Osteocyte (in vitro differentiated cells): ENCODE measurements around the gene ATP13A1. TPM values are rescaled to one million over a fixed set of nuclear protein-coding genes. Genes with fewer than 3 reads are reported as not detected.

Source experiments
- DNase-seq: peaks from one replicate; pipeline ENCODE4 v3.0.0; 2021; ENCODE audit warnings: mixed read lengths; ENCODE audit not compliant: unreplicated experiment; ENCODE audit errors: extremely low spot score
- H3K27ac Mint-ChIP-seq: one replicate; pipeline ENCODE4 v1.8.0; 2021; ENCODE audit warnings: mild to moderate bottlenecking, mixed read lengths; ENCODE audit not compliant: unreplicated experiment
- H3K27me3 Mint-ChIP-seq: one replicate; pipeline ENCODE4 v1.8.0; 2021; ENCODE audit warnings: mixed read lengths; ENCODE audit not compliant: unreplicated experiment
- H3K36me3 Mint-ChIP-seq: one replicate; pipeline ENCODE4 v1.8.0; 2021; ENCODE audit warnings: mixed read lengths; ENCODE audit not compliant: unreplicated experiment
- H3K4me1 Mint-ChIP-seq: one replicate; pipeline ENCODE4 v1.8.0; 2021; ENCODE audit warnings: mixed read lengths; ENCODE audit not compliant: unreplicated experiment
- H3K4me3 Mint-ChIP-seq: one replicate; pipeline ENCODE4 v1.8.0; 2021; ENCODE audit warnings: mild to moderate bottlenecking, moderate library complexity, mixed read lengths; ENCODE audit not compliant: unreplicated experiment
- H3K9me3 Mint-ChIP-seq: one replicate; pipeline ENCODE4 v1.8.0; 2021; ENCODE audit warnings: mixed read lengths; ENCODE audit not compliant: unreplicated experiment
- total RNA-seq: library from RNA; stranded (reverse); gene quantifications from 2 replicates; pipeline ENCODE4 v1.2.1, GENCODE V29; 2021
- TF ChIP-seq, protein P1 (sequence below): fragments of 200-600 bp; sonication (generic); IDR thresholded peaks from 2 replicates; pipeline ENCODE4 v1.5.0; 2021; ENCODE audit warnings: antibody characterized with exemption, mild to moderate bottlenecking, moderate library complexity

ATP13A1 gene
- total RNA-seq, 1 donor from 2014 or later: 67.2 TPM

DNA sequence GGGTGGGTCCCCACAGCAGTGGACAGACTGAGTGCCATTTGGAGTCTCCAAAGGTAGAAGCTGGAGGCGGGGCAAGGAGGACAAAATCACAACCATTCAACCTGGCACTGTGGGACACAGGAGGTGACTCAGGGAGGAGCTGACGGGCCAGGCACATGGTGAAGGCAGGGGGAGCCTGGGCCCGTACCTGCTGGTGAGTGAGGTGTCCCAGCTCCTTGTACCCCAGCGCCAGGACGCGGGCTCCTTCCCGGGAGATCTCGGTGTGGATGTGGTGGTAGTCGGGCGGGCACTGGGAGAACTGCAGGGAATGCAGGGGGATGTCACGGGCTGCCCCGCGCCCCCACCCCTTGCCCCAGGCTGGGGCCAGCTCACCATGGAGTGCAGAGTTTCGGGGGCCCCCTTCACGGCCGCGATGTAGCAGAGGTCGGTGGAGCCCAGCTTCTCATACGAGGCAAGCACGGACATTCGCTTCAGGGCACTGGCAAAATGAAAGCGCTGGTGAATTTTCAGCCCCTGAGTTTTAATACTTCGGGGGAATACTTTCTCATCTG lies 9.8 kb downstream of the ATP13A1 start:
- no peaks in the 10 kb centered on the region for H3K27me3 Mint-ChIP-seq
- TF ChIP-seq, protein P1, sequence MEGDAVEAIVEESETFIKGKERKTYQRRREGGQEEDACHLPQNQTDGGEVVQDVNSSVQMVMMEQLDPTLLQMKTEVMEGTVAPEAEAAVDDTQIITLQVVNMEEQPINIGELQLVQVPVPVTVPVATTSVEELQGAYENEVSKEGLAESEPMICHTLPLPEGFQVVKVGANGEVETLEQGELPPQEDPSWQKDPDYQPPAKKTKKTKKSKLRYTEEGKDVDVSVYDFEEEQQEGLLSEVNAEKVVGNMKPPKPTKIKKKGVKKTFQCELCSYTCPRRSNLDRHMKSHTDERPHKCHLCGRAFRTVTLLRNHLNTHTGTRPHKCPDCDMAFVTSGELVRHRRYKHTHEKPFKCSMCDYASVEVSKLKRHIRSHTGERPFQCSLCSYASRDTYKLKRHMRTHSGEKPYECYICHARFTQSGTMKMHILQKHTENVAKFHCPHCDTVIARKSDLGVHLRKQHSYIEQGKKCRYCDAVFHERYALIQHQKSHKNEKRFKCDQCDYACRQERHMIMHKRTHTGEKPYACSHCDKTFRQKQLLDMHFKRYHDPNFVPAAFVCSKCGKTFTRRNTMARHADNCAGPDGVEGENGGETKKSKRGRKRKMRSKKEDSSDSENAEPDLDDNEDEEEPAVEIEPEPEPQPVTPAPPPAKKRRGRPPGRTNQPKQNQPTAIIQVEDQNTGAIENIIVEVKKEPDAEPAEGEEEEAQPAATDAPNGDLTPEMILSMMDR: no peak
- H3K36me3 Mint-ChIP-seq: peaks cover 46% of the 10 kb centered on the region
- DNase-seq: peak; percentile 81
- H3K27ac Mint-ChIP-seq: no peak overlapping the region
- no peaks in the 10 kb centered on the region for H3K4me1 Mint-ChIP-seq
- H3K9me3 Mint-ChIP-seq: no peaks in the 10 kb centered on the region
- no peak overlapping the region for H3K4me3 Mint-ChIP-seq

DNA sequence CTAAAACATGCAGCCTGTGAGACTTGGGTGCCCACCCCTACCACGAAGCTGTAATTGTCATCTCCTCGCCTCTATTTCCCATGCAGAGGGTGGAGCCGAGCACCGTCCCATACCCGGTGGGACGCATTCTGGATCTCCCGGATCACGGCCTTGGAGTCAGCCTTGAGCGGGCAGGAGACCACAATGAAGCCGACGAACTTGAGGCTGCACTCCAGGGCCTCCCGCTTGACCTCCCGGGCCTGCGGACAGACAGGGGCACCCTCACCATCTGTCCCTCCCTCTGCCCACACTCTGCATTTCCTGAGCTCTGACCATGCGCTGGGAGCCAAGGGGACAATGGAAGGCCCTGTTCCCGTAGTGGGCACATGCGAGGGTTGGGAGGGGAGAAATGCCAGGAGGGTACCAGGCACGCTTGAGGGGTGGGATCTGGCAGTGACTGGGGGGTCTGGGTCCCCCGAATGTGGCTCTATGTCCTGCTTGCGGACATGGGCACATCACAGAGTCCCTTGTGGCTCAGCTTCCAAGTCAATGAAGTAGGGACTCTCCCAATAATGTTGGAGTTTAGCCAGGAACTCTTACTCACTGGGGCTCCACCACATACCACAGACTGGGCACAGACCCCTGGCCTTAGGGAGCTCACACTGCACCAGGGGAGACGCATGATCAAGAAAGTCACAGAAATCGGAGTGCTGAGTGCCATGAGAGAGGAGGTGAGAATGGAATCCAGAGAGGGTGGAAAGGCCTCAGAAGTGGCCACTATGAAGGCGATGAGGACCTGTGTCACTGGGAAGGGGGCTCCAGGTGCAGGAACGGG lies 10.8 kb downstream of the ATP13A1 start:
- peaks cover 41% of the 10 kb centered on the region for H3K36me3 Mint-ChIP-seq
- H3K4me1 Mint-ChIP-seq: no peaks in the 10 kb centered on the region

DNA sequence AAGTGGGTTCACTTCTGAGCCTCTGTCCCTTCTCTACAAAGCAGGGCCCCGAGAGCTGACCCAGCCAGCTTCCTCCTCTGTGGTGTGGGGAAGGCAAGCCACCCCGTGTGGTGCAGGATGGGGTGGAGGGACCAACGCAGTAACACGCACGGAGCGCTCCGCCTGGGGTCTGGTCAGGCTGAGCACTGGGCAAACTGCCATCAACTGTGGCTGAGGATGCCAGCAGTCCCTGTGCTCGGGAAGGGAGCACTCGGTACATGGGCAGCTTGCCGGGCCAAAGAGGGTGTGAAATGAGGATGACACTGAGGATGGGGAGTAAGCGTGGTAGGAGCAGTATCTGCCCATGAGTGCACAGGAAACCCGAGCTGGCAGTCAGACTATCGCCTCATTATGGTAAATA lies 12.4 kb downstream of the ATP13A1 start:
- H3K9me3 Mint-ChIP-seq: no peaks in the 10 kb centered on the region
- H3K27me3 Mint-ChIP-seq: no peaks in the 10 kb centered on the region
- peaks cover 36% of the 10 kb centered on the region for H3K36me3 Mint-ChIP-seq
- TF ChIP-seq, protein P1: no peak
- no peak overlapping the region for H3K4me3 Mint-ChIP-seq
- H3K27ac Mint-ChIP-seq: no peak overlapping the region
- no peaks in the 10 kb centered on the region for H3K4me1 Mint-ChIP-seq
- DNase-seq: no peak

More for the DNA sequence above, 10.8 kb downstream of the ATP13A1 start:
- no peak overlapping the region for H3K27ac Mint-ChIP-seq
- TF ChIP-seq, protein P1: no peak
- no peaks in the 10 kb centered on the region for H3K27me3 Mint-ChIP-seq
- no peak overlapping the region for H3K4me3 Mint-ChIP-seq
- no peaks in the 10 kb centered on the region for H3K9me3 Mint-ChIP-seq
- DNase-seq: peak; percentile 76

DNA sequence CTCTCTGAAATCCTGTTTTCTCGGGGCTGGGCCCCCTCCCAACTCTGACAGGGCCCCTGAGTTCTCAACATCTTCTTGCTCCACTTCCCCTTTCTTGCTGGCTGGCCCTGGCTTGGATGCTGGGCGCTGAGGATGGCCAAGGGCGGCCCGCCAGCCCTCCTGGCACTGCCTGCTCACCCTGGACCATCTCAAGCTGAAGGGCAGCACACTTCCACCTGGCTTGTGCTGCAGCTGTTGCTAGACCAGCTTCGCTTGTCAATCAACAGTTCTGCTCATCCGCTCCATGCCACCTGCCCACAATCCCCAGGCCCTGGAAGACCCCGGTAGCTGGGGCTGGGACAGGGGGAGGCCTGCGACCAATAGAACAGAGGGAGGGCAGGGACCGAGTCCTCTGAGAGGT lies 13.1 kb downstream of the ATP13A1 start:
- TF ChIP-seq, protein P1: no peak
- Mint-ChIP-seq H3K27ac (no peak overlapping the region), H3K27me3 (no peaks in the 10 kb centered on the region), H3K4me1 (no peaks in the 10 kb centered on the region), H3K9me3 (no peaks in the 10 kb centered on the region), H3K36me3 (peaks cover 35% of the 10 kb centered on the region), H3K4me3 (no peak overlapping the region)
- DNase-seq: no peak

DNA sequence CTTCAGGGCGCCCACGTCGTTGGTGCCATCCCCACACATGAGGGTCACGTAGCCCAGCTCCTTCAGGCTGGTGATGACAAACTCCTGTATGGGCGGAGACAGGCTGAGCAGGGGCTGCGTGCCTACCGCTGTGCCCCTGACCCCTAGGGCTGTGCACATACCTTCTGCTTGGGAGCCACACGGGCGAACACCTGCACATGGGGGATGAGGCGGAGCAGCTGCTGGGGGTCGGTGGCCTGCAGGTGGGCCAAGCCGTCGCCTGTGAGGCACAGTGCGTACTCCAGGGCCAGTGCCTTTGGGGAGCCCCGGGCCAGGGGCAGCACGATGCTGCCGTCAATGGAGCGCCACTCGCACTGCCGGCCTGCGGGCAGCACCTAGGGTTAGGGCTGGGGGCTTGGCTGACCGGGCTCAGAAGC lies 13.9 kb downstream of the ATP13A1 start:
- Mint-ChIP-seq H3K9me3 (no peaks in the 10 kb centered on the region), H3K27ac (peak overlapping the region; percentile 32), H3K27me3 (no peaks in the 10 kb centered on the region), H3K4me3 (no peak overlapping the region), H3K4me1 (no peaks in the 10 kb centered on the region), H3K36me3 (peaks cover 29% of the 10 kb centered on the region)
- DNase-seq: no peak
- TF ChIP-seq, protein P1: no peak
